ENCODE results near the gene RGL3.
"Not testable (repeated sequence)": the region's sequence is repeated elsewhere in the genome, so short reads cannot be mapped to it uniquely, and the experiment has no call there.

RGL3 gene

GRCh38 chr19:11418094-11418548, 993 bp downstream of the RGL3 start:
- DNase-seq: no peak

GRCh38 chr19:11416346-11417052, 2.6 kb downstream of the RGL3 start:
- DNase-seq: no peak

DNA sequence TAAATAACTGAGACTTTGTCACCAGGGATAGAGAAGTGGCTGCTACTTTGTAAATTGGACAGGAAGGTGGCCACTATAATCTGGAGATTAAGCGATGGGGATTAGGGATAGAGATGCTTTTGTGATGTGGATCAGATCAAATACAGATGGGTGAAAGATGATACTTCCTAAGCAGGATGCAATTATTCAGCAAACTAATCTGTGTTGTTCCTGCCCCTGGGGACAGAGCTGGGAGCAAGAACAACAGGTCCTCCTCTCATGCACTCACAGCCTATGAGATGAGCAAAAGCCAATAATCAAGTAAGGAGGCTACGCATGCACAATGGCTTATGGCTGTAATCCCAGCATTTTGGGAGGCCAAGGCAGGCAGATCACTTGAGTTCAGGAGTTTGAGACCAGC, 4.6 kb downstream of the RGL3 start:
- no peak for DNase-seq

- no peak for DNase-seq
Observed at GRCh38 chr19:11410682-11411081, 8.4 kb downstream of the RGL3 start.

- DNase-seq: no peak
Observed at GRCh38 chr19:11408591-11408990, 10.5 kb downstream of the RGL3 start.

DNA sequence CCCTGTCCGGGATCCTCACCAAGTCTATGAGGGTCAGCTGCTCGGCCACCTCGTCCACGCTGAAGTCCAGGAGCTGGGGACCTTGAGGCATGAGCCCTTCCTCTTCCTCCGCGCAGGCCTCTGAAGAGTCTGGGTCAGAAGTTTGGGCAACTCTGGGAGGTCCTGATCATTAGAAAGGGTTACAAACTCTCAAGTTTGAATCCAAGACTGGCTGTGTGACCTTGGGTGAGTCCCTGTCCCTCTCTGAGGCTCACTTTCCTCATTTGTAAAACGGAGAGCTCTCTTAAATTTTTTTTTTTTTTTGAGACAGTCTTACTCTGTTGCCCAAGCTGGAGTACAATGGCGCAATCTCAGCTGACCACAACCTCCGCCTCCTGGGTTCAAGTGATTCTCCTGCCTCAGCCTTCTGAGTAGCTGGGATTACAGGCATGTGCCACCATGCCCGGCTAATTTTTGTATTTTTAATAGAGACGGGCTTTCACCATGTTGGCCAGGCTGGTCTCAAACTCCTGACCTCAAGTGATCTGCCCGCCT, 12.3 kb downstream of the RGL3 start:
- DNase-seq: not testable (repeated sequence)

- DNase-seq: peak; percentile 31
Observed at GRCh38 chr19:11405846-11406643, 13.1 kb downstream of the RGL3 start.

GRCh38 chr19:11404588-11405222, 14.4 kb downstream of the RGL3 start:
- DNase-seq: no peak

DNA sequence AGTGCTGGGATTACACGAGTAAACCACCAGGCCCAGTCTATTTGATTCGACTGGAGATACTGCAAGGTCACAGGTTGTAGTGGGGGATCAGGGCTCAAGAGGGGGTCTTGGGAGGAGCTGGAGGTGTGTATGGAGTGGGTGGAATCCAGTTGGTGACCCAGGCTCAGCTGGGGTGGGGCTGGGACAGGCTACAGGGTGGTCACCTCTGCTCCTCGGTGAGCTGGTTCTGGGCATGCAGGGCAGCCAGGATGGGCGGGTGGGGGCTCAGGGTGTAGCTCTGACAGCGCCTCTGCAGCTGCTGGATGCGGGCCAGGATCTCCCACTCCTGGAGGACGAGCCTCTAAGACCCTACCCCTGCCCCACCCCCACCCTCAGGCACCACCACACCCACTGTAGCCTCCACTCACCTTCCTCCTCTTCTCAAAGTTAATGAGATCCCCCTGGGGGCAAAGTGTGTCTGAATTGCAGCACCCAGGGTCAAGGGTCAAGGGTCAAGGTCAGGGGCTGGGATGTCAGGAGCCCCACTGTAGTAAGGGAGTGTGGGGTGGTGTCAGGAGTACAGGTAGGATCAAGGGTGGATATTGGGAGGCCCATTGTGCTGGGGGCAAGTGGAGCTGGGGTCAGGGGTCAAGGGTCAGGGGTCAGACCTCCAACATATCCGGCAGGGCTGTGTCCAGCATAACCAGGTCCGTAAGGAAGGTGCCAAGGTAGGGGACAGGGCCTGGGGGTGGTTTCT, 17.1 kb downstream of the RGL3 start:
- DNase-seq: no peak

DNA sequence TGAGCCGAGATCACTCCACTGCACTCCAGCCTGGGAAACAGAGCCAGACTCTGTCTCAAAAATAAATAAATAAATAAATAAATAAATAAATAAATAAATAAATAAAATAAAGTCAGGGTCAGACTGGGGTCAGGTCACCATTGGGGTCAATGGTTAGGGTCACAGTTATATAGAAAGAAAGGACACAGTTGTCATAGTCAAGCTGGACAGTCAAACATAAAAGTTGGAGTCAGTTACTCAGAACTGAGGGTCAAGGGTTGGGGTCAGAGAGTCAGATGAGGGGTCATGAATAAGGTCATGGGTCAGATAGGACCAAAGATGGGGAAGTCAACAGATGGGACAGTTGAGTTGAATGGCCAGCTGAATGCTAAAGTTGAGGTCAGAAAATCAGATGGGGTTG, 18.3 kb downstream of the RGL3 start:
- no peak for DNase-seq

GRCh38 chr19:11399667-11400066, 19.4 kb downstream of the RGL3 start:
- DNase-seq: no peak

- no peak for DNase-seq
Observed at GRCh38 chr19:11397089-11397610, 22.0 kb downstream of the RGL3 start.

DNA sequence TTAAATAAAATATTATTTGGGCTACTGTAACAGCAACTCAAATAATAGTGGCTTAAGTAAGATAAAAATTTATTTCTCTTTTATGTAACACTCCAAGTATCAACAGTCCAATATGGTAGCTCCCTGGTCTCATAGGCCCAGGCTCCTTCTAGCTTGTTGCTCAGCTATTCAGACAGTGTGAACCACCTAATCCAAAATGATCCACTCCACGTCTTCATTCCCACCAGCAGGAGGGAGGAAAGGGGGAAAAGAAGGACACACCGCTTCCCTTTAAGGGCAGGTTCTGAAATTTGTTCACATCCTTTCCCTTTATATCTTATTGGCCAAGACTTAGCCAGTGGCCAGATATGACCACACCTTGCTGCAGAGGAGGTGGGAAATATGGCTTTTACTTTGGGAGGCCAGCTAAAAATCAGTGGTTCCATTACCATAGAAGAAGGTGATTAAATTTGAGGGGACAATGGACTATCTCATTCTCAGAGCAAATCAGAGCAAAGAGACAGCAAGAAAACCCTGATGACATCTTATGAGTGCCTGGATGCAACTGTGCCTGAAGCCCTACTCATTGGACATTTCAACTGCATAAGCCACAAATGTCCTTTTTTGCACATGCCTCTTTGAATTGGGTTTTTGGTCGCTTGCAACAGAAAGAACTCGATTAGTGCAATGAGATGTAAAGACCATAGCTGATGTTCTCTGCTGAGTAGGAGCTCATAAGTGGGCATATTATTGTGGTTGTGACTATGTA, 28.0 kb downstream of the RGL3 start:
- DNase-seq: no peak

DNA sequence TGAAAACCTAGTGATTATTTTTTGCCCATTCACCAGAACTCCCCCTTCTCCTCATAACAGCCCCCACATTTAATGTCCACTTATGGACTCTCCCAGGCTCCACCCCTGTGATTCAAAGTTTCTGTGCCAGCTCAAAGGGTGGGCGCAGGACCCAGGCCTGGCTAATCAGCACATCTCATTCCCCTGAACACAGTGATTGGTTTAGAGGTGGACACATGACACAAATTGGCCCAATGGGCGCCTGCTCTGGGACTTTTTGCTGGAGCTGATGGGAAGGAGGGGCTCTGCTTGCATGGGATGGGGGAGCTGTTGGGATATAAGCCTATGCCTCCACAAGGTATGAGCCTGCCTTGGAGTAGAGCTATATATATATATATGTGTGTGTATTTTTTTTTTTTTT, 28.8 kb downstream of the RGL3 start:
- no peak for DNase-seq

DNA sequence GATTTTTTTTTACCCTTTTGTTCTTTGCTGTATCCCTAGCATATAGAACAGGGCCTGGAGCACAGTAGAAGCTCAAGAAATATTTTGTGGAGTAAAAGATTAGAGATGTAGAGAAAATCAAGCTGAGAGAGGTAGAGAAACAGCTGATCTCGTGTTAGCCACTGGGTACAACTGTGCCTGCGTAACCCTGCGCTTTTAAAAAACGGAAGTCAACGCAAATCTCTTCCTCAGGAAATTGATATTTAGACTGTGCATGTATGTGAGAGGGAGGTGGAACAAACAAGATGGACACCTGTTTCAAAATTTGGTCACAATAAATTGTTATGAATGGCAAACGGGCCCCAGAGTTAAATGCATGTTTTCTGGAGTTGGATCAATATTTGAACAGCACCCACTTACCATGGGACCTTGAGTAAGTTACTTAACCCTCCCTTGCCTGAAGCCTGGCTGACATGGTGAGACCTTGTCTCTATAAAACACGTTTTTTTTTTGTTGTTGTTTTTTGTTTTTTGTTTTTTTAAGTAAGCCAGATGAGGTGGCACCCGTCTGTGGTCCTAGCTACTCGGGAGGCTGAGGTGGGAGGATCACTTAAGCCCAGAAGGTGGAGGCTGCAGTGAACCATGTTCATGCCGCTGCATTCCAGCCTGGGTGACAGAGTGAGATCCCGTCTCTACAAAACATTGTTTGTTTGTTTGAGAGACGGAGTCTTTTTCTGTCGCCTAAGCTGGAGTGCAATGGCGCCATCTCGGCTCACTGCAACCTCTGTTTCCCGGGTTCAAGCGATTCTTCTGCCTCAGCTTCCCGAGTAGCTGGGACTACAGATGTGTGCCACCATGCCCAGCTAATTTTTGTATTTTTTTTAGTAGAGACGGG, 31.7 kb downstream of the RGL3 start:
- no peak for DNase-seq

DNA sequence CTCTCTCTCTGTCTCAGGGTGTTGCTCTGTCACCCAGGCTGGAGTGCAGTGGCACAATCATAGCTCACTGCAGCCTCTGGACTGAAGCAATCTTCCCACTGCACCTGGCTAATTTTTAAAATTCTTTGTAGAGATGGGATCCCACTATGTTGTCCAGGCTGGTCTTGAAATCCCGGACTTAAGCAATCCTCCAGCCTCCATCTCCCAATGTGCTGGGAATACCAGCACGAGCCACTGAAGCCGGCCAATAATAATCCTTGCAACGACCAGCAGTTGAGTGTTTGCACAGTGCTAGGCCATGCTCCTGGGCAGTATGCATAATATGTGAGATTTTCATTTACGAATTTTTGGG, 34.4 kb downstream of the RGL3 start:
- no peak for DNase-seq

GRCh38 chr19:11383706-11384048, 35.4 kb downstream of the RGL3 start:
- no peak for DNase-seq

DNA sequence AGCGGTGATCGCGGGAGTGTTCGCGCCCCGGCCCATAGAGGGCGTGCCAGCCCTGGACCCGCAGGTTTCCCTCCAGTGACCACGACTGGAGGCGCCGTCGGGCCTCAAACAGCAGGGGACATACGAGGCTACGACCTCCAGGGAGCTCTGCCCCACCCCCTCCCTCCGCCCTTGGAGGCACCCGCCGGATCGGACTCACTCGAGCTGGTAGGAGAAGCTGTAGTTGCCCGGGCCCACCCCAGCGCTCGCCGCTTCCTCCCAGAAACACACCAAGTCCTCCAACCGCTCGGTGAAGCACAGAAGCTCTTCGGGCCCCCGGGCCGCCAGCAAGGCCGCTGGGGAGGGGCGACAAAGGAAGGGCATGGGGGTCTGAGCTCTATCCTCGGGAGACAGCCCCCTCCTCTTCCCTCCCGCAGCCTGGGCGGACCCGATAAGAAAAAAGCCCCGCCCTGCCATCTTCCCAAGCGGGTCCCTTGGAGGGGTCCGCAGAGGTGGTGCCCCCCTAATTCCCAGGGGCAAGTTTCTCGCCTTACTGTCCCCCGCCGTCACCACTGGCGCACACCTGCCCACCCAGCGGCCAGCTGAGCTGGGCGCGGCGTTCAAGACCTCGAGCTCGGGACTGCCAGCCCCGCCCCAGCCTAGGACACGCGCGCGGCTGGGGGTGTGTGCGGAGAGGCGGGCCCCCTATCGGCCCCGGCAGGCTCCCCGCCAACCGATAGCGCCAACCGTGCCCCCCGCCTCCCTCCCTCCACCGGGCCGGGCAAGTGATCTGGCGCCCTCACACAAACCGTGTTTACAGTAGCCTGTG, 36.0 kb downstream of the RGL3 start:
- peak; percentile 48 for DNase-seq

DNA sequence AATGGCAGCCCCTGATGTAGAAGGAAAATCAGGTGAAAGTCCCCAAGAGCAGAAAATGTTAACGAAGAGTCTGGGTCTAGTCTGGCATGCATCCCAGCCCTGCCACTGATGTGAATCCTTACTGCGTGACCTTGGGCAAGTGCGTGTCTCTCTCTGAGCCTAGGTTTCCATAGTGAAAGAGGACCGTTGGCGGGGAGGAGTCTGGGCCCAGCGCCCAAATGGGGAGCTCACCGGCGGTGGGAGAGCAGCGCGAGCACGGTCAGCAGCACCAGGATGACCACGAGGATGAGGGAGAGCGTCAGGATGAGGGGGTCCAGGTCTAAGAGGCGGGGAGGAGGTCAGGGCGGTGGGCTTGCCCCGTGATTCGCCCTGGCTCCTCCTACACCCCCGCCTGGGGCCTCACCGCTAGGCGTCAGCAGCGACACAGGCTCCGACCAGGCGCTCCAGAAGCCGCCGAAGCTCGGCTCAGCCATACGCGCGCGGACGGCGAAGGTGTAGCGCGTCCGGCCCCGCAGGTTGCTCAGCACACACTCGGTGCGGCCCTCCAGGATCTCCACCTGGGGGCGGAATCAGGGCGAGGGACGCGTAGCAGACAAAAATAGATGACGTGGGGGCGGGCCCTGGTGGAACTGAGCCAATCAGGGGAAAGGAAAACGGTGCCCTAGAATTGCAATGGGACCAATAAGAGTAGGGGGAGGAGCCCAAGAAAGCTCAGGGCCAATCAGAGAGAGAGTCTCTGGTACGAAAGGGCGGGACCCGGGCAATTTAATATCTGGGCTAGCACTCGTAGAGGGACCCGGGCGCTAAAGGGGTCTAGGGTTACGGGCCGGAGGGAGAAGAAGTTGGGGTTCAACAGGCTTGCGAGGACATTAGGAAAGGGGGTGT, 38.2 kb downstream of the RGL3 start:
- peak; percentile 99 for DNase-seq

All from CD4-positive, alpha-beta T cell treated with Interleukin-21 for 1 hour (primary cell).